Islet of Langerhans (tissue), 1 donor: ENCODE measurements around the gene PICK1.

Experiments
- FAIRE-seq: peaks from one replicate; lab custom pipeline; 2011; peaks lifted over from hg19 to GRCh38; lab: Jason Lieb, UNC

Gene PICK1

DNA sequence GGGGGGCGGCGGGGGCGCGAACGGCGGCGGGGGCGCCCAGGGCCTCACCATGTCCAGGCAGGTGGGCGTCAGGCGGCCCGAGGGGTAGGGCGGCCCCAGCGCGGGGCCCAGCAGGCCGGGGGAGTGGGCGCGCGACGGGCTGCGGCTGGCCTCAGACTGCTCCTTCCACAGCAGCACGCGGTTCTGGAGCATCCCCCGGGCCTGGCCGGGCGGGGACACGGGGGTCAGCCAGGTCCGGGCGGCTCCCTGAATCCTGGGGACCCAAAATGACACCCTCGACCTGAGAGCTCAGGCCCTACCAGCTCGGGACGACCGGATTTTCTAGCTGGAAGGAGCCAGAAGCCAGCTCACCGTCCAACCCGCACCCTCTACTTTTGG, 32.3 kb downstream of the PICK1 start:
- FAIRE-seq = no peak

DNA sequence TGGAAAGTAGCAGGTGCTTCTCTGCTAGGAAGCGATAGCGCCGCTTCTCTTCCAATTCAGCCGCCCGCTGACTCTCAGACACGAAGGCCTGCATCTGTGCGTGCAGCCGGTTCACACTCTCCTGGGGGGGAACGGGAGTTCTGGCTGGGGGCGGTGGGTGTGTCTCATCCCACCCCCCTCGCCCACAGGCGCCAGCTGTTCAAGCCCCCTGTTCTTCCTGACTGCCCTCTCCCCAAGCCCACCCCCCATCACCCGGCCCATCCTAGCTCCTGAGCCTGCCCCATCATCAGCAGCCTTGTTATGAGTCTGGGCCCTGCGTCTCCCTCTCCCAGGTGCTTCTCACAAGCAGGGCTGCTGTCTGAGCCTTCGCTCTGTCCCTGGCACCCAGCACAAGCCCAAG, 39.9 kb downstream of the PICK1 start:
- FAIRE-seq = no peak

DNA sequence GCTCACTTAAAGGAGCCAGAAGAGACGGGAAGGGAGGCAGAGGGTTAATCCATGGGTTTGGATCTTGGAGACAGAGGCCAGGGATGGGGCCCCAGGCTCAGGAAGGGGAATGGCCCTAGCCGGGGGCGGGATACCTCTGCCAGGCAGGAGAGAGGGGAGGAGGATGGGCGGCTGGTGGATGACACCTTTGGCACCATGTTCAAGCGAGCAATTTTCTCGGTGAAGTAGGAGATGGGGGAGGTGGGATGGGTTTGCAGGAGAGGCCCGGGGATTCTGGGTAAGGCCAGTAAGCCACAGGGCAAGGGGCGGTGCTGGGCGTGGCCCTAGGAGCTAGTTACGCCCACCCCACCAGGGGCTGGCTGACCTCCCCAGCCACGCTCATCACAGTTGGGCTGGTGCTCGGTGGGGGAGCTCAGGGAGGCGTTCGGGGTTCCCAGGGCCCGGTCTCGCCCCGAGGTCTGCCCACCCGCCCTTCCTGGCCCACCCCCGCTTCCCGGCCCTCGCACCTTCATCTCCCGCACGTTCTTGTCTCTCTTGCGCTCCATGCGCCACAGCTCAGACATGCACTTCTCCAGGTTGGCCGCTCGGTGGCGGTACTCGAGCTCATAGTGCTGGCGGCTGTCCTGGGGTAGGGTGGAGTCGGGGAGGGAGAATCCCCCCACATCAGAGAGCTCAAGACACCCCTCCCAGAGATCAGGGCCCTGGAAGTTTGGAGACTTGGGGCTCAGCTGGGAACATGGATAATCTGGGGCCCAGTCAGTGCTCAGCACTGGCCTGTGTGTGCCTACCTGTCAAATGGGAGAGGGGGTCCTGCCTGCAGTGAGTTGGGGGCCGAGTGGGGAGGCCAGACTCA, 40.6 kb downstream of the PICK1 start:
- no peak for FAIRE-seq

DNA sequence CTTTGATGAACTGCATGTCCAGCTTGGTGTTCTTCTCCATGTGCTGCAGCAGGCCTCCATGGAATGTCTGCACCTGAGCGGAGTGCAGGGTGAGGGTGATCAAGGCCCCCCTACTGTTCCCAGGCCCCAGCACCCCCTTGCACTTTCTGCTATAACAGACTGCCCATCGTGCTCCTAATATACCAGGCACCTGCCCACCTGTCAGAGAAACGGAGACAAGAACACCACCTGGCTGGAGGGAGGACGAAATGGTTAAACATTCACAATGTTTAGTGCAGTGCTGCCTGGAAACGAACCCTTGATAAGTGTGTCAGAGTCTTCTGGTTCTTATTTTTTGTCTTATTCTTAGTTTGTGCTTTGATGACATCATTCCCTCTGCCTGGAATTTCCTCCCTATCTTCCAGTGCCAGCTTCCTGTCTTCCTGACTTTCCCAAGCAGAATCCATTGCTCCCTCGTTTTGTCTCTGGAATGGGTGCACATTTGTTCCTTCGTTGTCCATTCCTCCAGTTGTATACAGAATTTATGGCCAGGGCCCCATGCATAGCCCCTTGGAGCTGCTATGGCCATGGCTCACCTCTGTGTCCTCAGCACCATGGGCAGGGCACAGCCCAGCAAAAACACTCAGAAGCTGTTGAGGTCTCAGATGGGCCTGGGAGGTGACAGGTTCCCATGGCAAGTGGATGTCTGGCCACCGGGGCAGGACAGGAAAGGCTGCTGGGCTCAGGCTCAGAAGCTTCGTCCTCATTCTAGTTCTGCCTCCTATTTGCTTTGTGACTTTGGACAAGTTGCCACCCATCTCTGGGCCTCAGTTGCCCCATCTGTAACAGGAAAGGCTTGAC, 41.4 kb downstream of the PICK1 start:
- FAIRE-seq = no peak

DNA sequence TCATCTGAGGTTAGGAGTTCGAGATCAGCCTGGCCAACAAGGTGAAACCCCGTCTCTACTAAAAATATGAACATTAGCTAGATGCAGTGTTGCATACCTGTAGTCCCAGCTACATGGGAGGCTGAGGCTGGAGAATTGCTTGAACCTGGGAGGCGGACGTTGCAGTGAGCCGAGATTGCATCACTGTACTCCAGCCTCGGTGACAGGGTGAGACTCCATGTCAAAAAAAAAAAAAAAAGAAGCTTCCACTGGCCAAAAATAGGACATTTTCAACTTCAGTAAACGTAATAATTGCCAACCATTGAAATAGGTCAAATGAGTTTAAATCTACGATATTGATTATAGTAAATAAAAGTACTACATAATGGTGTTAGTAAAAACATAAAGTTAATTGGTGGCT, 46.4 kb downstream of the PICK1 start:
- FAIRE-seq = no peak

DNA sequence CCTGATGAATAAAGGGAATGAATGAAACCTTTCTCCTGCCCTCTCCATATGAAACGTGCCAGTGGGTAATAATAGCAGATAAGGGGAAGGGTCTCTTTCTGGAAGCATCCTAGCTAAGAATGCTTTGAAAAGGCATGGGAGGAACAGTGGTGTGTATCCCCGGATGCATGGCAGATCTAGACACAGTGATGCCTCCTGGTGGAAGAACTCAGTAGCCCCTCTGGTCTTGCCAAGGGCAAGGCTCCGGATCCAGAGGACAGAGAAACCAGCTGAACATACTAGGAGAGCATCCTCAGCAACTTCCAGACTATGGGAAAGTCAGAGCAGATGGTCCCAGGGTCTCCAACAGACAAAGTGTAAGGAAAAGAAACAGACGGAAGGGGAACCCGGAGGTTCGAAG, 46.9 kb downstream of the PICK1 start:
- FAIRE-seq = no peak

DNA sequence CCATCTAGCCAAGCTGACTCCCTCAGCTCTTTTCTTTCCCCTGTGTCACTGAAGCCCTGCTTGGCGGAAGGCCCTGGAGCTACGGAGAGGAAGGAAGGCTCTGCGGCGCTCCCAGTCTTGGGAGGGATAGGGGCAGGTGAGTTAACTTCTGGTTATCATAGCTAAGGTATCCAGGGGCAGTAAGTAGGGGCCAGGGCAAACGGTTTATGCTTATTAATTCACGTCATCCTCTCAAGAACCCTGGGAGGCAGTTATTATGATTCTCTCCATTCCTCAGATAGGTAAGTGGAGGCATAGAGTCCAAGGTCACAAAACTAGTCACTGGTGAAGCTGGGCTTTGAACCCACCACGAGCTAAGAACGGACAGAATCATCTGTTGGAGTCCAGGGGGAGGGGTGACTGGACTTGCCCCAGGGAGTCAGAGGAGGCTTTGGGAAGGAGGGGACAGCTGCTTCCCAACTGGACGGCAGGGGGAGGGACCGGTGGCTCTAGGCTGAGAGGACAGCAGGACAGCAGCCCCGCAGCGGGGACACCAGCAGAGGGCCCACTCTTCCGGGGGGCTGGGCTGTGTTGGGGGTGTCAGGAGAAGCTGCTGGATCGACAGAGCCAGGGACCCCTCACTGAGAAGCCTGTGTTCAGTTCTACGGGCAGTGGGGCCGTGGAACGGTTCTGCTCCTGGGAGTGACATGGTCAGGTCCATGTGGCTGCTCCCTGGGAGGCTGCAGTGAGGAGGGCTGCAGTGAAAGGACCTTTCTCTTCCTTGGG, 49.8 kb downstream of the PICK1 start:
- FAIRE-seq = no peak

DNA sequence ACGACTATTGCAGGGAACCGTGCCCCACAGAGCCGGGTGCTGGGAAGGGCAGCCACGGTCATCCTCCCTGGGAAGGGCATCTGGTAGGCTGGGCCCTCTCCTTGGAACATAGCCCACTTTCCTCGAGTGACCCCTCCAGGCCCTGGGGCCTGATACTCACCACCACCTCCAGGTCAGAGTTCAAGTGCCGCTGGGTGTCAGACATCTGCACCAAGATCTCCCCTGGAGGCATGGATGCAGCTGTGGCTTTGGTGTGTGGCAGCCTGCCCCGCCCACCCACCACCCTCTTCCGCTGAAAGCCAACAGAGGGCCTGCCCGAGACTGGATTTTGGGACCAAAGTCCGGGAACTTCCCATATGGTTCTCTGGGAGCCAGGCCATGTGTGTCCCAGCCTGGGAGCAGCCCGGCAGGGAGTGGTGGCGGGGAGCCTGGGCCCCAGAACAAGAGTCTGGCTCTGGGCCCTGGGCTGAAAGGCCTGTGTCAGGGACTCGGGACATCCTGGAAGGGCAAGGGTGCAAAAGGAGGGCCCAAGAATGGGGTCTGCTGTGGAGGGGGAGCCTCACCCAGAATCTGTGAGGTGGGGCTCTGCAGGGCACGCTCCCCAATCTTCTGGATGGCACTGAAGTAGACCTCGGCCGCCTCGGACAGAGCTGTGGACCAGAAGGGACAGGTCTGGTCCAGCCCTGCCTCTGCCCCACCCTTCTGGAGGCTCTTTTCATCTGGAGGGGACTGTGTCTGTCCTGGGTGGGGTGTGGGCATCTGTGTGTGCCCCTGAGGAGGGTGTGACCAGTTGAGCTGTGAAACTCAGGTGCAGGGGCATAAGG, 50.7 kb downstream of the PICK1 start:
- no peak for FAIRE-seq

DNA sequence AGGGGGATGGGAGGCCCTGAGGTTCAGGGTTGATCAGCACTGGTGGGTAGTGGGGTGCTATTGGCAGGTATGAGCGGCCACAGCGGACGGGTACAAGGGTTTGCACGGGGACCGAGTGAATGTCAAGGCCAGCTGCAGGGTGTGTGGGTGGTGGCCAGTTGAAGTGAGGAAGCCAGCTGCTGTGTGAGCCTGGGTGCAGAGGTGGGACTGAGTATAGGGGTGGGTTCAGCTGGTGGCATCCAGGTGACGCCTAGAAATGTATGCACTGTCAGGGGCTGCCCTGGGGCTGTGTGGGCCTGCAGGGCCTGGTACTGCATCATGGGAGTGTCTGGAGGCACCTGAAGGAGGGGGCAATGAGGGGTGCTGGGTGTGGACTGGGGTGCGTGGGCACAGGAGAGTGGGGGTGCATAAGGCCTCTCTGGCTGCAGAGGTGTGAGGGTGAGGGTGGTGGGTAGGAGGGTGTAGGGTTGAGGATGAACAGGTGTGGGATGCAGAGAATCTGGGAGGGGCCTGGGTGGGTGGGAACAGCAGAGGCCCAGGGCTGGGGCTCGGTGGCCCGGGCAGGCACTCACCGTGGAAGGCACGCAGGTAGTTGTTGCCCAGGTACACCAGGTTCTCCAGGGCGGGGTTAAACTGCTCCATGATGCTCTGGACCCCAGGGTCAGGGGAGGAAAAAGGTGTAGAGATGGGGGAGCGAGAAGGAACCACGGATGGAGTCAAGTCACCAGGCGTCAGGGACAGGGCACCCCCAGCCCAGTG, 51.5 kb downstream of the PICK1 start:
- no peak for FAIRE-seq

DNA sequence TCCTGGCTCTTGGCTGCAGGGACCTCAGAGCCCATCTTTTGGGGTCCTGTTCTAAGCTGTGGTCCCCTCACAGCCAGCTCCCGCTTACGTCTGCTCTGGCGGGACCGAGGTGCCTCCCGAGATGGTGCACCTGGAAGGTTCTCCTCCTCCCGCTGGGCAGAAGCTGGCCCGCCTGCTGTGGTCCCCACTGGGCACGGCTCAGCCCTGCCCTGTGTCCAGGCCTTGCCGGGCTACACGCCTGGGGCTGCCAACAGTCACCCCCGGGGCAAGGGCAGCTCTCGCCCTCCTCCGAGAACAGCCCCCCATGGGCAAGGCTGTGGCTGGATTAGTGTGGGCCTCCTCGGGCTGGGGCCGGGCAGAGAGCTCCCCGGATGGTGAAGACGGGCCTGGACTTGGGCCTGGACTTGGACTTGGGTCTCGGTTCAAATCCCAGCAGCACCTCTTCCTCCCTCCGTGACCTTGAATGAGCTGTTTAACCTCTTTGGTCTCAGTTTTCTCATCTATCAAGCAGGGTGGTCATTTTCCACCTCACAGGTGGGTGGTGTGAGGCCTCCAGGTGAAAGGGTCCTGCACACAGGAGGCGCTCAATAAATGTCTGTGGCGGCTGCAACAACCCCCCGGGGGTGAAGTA, 52.3 kb downstream of the PICK1 start:
- no peak for FAIRE-seq

DNA sequence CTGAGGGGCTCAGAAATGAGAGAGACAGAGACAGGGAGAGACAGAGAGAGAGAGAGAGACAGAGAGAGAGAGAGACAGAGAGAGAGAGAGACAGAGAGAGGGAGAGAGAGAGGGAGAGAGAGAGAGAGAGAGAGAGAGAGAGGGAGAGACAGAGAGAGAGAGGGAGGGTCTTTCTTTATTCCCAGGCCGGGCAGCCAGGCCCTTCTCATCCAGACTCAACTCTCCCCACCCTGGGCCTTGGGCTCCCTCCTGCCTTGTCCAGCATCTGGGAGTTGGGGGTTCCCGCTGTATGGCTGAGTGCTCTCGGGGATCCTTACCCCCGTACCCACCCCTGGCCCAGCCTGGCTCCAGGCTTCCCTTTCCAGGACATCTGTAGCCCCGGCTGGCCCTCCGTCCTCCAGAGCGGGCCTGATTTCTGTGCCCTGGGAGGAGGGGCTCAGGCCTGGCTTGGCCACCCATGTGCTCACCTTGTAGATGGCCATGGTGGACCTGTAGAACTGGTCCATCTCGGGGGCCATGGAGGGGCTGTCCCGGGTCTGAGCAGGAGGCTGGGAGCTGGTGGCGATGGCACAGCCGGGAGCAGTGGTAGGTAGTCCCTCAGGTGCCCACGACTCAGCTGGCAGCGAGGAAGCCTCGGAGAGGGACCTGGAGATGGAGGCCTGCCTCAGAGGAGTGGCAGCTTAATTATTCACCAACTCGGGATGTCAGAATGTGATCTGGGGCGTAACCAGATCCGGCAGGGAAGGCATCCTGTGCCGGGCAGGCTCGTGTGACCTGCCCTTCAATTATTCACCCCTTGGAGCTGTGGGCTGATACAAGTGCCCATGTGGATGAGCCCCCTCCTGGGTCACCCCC, 53.0 kb downstream of the PICK1 start, which contains the start of gene BAIAP2L2:
TSS of gene BAIAP2L2 (minus strand) at position 677 of the 855 bp plus-strand sequence. CDS start at position 518, 159 bp downstream.
- no peak for FAIRE-seq

DNA sequence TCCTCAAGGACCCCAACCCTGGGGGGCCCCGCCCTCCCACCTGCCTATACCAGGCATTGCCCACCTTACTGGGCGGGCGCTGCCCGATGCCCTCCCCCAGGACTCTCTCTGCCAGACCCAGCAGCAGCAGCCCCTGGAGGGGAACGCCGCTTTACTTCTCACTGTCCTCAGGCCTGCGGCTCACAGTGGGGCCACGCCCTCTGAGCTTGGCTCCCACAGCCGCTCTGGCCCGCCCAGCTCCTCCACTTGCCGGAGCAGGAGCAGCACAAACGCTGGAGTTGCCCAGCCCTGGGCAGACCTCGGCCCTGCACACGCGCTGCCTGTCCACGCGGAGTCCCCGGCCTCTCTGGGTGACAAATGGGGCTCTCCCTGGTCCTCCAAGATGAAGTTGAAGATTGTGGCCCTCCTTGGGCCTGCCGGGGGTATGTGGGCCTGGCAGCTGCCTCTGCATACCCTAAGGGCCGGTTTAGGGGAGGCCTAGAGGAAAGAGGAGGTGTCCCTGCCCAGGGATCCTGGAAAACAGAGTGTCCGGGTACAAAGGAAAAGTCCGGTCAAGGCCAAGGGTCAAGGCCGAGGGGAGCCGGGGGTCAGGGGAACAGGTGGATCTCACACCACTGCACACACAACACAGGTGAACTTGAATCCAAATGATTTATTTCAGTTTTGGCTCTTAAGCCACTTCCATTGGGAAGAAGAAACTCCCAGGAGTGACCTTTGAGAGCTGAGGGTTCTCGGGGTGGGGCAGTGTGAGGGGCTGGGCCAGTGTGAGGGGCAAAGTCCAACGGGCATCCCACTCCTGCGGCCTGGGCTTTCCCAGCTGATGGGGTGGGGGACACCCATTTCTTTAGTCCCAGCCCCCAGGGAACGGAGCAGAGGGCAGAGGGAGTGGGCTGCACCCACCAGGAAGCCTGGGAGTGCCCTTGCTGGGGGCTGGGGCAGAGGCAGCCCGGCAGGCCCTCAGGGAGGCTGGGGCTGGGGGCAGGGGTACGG, 54.0 kb downstream of the PICK1 start:
- no peak for FAIRE-seq

DNA sequence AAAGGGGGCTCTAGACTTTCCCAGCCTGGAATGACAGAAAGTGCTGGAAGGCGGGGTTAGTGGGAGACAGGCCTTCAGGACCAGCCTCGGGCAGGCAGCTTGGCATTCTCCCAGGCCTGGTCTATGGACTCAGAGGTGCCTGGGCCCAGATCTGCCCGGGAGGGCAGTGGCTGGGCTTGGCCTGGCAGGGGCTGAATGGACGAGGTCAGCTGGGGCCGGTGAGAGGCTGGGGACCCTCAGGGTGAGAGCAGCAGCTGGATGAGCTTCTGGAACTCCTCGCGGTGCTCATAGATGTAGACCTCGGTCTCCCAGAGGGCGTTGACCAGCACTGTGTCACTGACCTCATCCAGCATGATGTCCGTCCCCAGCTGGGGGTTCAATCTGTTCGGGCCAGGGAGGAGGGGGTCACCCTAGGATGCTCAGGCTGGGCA, 54.7 kb downstream of the PICK1 start:
- FAIRE-seq = no peak

DNA sequence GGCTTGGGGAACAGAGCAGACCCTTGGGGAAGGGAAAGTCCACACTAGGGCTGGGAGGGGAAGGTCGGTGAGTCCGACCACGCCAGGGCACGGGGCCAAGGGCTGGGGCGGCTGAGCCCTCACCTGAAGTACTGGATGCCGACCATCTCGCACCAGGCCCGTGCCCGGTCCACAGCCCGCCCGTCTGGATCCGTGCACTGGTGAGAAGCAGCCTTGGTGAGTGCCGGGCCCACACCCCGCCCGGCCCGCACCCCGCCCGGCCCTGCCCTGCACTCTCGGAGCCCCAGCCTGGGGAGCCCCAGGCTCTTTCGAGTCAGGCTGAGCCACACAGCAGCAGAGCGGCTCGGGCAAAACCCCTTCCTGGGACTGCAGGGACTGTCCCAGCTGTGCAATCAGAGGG, 55.2 kb downstream of the PICK1 start:
- no peak for FAIRE-seq

DNA sequence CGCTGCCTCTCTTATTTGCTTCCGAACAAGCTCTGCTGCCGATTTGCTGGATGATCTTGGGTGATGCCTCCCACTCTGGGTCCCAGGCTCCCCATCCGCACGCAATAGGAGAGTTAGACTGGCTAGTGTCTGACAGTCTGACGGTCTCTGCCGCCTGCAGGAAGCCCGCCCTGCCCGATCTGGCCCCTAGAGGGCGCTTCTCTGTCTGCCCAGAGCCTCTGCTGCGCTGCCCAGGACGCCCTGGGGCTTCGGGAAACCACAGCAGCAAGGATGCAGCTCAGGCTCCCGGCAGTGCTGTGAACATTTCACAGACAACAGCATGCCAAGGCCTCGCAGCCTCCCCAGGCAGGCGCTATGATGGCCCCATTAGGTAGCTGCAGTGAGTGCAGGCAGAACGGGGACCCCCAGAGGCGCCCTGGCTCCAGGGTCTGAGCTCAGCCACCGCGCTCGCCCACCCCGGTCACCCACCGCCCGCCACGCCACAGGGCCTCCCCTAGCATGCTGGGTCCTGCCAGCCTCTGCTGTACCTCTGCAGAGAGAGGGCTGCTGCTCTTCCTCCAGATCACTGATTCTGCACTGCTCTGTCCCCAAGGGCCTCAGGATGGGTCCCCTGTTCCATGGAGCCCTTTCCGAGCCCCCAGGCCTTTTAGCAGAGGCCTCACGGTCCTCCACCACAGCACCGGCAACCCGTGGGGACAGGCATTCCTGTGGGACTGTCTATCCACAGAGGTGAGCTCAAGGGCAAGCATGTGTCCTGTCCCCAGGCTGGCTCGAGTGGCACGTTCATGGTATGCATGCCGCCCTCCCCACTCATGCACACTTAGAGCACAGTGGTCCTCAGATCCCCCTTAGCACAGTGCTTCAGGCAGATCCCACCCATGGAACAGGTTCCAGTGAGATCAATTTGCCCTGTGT, 57.5 kb downstream of the PICK1 start:
- no peak for FAIRE-seq

DNA sequence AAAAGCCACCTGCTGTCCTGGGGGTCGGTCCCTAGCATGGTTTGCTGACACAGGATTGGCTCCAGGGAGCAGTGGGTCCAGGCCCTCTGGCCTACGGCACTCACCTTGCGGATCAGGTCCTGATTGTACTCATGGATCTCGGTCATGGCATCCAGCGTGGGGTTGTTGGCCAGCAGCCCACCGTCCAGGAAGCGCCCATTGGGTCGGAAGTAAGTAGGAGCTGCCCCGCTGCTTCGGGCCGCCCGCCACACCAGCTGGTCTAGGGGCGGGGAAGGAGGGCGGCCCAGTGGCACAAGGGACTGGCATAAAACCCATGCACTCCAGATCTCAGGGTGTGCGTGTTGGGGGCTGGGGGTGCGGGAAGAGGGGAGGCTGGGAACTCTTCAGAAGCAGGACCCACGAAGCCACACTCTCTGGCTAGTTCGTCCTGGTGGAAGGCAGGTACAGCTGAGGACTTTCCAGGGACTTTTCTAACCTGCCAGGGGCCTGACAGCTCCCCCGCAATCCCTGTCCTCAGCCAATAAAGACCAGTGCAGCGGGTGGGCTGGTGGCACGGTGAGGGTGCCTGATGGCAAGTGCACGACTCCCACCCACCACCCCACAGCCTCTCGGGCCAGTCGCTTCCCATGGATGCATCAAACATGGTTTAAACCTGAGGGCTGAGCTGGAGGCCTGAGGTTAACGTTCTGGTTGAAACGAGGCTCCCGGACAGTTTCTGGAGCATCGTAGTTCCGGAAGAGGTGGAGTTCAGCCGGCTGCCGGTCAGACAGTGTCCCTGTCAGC, 58.4 kb downstream of the PICK1 start:
- no peak for FAIRE-seq
